Measurements from ENCODE around the gene NANOS3.

The NANOS3 gene

GRCh38 chr19:13873834-13874515 lies 3.0 kb upstream of the NANOS3 start:
- TF ChIP-seq, protein P1, sequence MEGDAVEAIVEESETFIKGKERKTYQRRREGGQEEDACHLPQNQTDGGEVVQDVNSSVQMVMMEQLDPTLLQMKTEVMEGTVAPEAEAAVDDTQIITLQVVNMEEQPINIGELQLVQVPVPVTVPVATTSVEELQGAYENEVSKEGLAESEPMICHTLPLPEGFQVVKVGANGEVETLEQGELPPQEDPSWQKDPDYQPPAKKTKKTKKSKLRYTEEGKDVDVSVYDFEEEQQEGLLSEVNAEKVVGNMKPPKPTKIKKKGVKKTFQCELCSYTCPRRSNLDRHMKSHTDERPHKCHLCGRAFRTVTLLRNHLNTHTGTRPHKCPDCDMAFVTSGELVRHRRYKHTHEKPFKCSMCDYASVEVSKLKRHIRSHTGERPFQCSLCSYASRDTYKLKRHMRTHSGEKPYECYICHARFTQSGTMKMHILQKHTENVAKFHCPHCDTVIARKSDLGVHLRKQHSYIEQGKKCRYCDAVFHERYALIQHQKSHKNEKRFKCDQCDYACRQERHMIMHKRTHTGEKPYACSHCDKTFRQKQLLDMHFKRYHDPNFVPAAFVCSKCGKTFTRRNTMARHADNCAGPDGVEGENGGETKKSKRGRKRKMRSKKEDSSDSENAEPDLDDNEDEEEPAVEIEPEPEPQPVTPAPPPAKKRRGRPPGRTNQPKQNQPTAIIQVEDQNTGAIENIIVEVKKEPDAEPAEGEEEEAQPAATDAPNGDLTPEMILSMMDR (IDR thresholded peaks at IDR 0.05): no peak

GRCh38 chr19:13875824-13876223 lies 1.1 kb upstream of the NANOS3 start:
- TF ChIP-seq, protein P1 (IDR thresholded peaks at IDR 0.05): no peak

DNA sequence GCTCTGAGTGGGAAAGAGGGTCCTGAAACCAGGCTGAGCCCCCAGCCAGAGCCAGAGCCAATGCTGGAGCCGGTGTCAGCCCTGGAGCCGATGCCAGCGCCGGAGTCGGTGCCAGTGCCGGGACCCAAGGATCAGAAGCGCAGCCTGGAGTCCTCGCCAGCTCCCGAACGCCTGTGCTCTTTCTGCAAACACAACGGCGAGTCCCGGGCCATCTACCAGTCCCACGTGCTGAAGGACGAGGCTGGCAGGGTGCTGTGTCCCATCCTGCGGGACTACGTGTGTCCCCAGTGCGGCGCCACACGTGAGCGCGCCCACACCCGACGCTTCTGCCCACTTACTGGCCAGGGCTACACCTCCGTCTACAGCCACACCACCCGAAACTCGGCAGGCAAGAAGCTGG lies 369 bp downstream of the NANOS3 start:
- TF ChIP-seq, protein P1 (IDR thresholded peaks at IDR 0.05): no peak

DNA sequence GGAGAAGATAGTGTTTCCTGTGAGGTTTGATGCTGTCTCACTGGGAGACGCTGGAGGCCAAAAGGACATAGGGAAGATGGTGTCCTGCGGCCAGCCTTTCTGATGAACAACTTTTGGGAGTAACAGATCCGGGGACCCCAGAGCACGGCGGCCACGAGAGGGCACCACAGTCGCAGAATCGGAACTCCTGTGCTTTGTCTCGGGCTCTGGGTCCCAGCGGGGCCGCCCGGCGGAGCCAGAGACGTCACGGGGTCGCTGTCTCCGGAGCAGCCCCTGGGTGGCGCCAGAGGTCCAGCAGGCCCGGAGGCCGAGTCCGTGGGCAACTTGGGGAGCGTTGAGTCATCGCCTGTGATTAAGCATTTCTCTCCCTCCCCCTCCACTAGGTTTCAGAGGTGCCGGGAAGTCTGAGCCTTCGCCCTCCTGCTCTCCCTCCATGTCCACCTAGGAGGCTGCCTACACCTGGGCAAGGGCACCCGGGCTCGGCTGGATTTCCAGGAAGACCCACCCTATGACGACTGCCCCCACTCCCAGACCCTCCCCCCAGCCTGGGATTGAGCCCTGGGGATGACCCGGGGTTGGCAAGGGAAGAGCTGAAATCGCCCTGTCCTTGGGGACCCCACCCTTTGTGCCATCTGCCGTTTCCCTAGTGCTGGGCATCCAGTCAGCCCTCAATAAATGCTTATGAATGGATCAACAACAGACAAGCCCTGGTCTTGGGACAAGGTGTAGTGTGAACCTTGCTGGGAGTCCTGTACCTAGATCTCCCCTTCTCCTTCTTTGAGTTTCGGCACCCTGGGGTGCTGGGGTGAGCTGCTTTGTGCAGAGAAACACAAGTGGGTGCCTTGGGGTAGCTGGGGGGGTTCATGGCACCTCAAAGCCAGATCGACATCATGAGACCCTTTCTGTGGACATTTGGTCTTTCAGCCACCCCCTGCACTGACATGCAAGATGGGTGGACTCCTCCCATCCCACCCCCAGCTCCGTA lies 3.4 kb downstream of the NANOS3 start:
- TF ChIP-seq, protein P1 (IDR thresholded peaks at IDR 0.05): peak; percentile 99

GRCh38 chr19:13881251-13881691 lies 4.3 kb downstream of the NANOS3 start:
- TF ChIP-seq, protein P1 (IDR thresholded peaks at IDR 0.05): no peak

- TF ChIP-seq, protein P1 (IDR thresholded peaks at IDR 0.05): no peak
These were observed 4.9 kb downstream of the NANOS3 start for GRCh38 chr19:13881692-13882418.

DNA sequence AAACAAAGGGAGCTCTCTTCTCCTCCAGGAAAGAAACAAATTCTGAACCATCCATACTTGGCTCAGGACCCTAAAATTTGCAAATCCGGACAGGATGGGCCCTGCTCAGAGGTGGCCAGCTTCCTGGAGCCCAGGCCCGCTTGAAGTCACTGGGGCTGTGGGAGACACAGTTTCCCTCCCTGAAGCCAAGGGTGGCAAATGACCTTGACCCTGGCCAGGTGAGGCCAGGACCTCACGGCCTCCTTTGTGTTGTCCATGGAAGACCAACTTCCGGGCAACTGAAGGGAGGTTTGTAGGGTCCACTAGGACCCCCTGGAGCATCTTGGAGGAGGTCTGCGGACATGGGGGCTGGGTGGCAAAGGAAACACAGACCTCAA lies 5.5 kb downstream of the NANOS3 start:
- TF ChIP-seq, protein P1 (IDR thresholded peaks at IDR 0.05): no peak
